OCI-LY1 (cell line): Measurements from ENCODE around the gene ASIC4.

ENCODE experiments used
- CTCF ChIP-seq: fragments of 200-600 bp; sonication (generic), shearing (Covaris generic); IDR thresholded peaks from 2 replicates; pipeline ENCODE4 v1.5.1; 2017; ENCODE audit warnings: mild to moderate bottlenecking, antibody characterized with exemption, low read length, moderate library complexity, mixed read lengths
- EZH2 ChIP-seq: fragments of 200-600 bp; sonication (generic), shearing (Covaris generic); IDR thresholded peaks from 2 replicates; pipeline ENCODE4 v1.8.0; 2017; ENCODE audit warnings: borderline replicate concordance, mixed run types, mild to moderate bottlenecking, antibody characterized with exemption, low read length, moderate library complexity, mixed read lengths

GRCh38 chr2:219561179-219562048, 47.1 kb downstream of the ASIC4 start:
- TF ChIP-seq CTCF = no peak
- no peak for TF ChIP-seq EZH2
